OCI-LY7 (cell line): ENCODE measurements around the gene PPFIBP1. TPM values are rescaled to one million over a fixed set of nuclear protein-coding genes. Genes with fewer than 3 reads are reported as not detected.

Source experiments
- BruUV-seq: library from RNA; stranded (reverse); fragments of 400-500 nt; replicated peaks from 2 replicates; lab custom pipeline; 2021; lab: Mats Ljungman, UMichigan
- CTCF ChIA-PET: fragments of 300-600 bp; sonication (Branson Sonifier 250); formaldehyde crosslinking; loops from one replicate; lab custom pipeline; 2022; ENCODE audit warnings: antibody characterized with exemption; ENCODE audit not compliant: unreplicated experiment; lab: Charles Lee
- POLR2A ChIA-PET: fragments of 300-600 bp; sonication (Branson Sonifier 250); formaldehyde crosslinking; loops from one replicate; lab custom pipeline; 2022; ENCODE audit warnings: antibody characterized with exemption; lab: Charles Lee
- DNase-seq: peaks from one replicate; pipeline ENCODE4 v3.0.0-alpha.2; 2015; ENCODE audit warnings: low spot score
- H2AFZ ChIP-seq: fragments of 200-600 bp; sonication (generic), shearing (Covaris generic); 2 replicates; pipeline ENCODE4 v1.6.1; 2014; ENCODE audit warnings: mild to moderate bottlenecking, antibody characterized with exemption, low read length, moderate library complexity
- H3K27ac ChIP-seq: fragments of 200-600 bp; sonication (generic); 2 replicates; pipeline ENCODE4 v1.5.1; 2014; ENCODE audit warnings: mixed run types, low read depth, mild to moderate bottlenecking, moderate library complexity, low read length, inconsistent platforms; ENCODE audit not compliant: poor library complexity, severe bottlenecking
- H3K36me3 ChIP-seq: fragments of 200-600 bp; sonication (generic); 2 replicates; pipeline ENCODE4 v1.6.1; 2014; ENCODE audit warnings: mild to moderate bottlenecking, antibody characterized with exemption, low read length, moderate library complexity, mixed read lengths; ENCODE audit not compliant: insufficient read depth
- H3K4me1 ChIP-seq: fragments of 200-600 bp; sonication (generic); 2 replicates; pipeline ENCODE4 v1.5.1; 2014; ENCODE audit warnings: mild to moderate bottlenecking, low read length; ENCODE audit not compliant: insufficient read depth, poor library complexity, severe bottlenecking
- H3K4me2 ChIP-seq: fragments of 200-600 bp; sonication (generic); 2 replicates; pipeline ENCODE4 v1.6.1; 2014; ENCODE audit warnings: mild to moderate bottlenecking, low read length
- H3K4me3 ChIP-seq: fragments of 200-600 bp; sonication (generic); 2 replicates; pipeline ENCODE4 v1.5.1; 2014; ENCODE audit warnings: mild to moderate bottlenecking, low read depth, low read length; ENCODE audit not compliant: poor library complexity, severe bottlenecking
- H3K79me2 ChIP-seq: fragments of 200-600 bp; sonication (generic); 2 replicates; pipeline ENCODE4 v1.6.1; 2016; ENCODE audit warnings: low read depth, mild to moderate bottlenecking, low read length, moderate library complexity, mixed read lengths; ENCODE audit not compliant: insufficient read depth
- H3K9me2 ChIP-seq: fragments of 200-600 bp; sonication (generic); 2 replicates; pipeline ENCODE4 v1.6.1; 2016; ENCODE audit warnings: mild to moderate bottlenecking, low read length, mixed read lengths; ENCODE audit not compliant: insufficient read depth
- H3K9me3 ChIP-seq: fragments of 200-600 bp; sonication (generic); 2 replicates; pipeline ENCODE4 v1.6.1; 2014; ENCODE audit warnings: mild to moderate bottlenecking, mixed run types, low read length, mixed read lengths
- H4K20me1 ChIP-seq: fragments of 200-600 bp; sonication (generic); 2 replicates; pipeline ENCODE4 v1.6.1; 2014; ENCODE audit warnings: mild to moderate bottlenecking, antibody characterized with exemption, low read length, moderate library complexity, mixed read lengths; ENCODE audit not compliant: insufficient read depth
- EZH2phosphoT487 ChIP-seq: fragments of 200-600 bp; sonication (generic); IDR thresholded peaks from 2 replicates; pipeline ENCODE4 v1.6.1; 2018; ENCODE audit warnings: low read depth, borderline replicate concordance, mild to moderate bottlenecking, mixed run types, antibody characterized with exemption, low read length, moderate library complexity, mixed read lengths
- intact Hi-C: fragments of 100-400 bp; cut with micrococcal nuclease; formaldehyde crosslinking; loops from one replicate; pipeline ENCODE4 v1.10.0; 2022; ENCODE audit not compliant: unreplicated experiment
- total RNA-seq, 2 experiments: library from RNA; depleted of rRNA in 1 of 2; stranded (reverse); fragments of >200 nt in 1 of 2; shearing (Covaris generic) in 1 of 2; gene quantifications; 2 replicates each; pipeline ENCODE4 v1.2.3, GENCODE V29; 2014 to 2022
- TF ChIP-seq, protein P1 (sequence below): fragments of 200-600 bp; sonication (generic); conservative IDR thresholded peaks from 2 replicates; pipeline ENCODE4 v1.5.1; 2014; ENCODE audit warnings: mild to moderate bottlenecking, antibody characterized with exemption, low read length, moderate library complexity, mixed read lengths

PPFIBP1 gene
- total RNA-seq, 2 experiments from 2014 or later, result 7.3 to 14.6 TPM

DNA sequence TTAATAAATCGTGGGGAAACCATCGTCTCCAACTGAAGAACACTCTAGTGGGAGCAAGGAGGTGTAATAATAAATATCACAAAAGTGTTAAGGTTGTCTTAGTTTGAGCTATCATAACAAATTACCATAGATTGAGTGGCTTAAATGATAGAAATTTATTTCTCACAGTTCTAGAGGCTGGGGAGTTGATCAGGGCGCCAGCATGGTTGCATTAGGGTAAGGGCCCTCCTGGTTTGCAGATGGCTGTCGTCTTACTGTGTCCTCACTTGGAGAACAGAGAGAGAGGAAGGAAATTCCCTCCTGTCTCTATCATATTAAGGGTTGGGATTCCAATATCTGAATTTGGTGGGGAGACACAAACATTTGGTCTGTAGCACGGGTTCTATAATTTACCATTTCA, 219.6 kb downstream of the PPFIBP1 start:
- TF ChIP-seq, protein P1, sequence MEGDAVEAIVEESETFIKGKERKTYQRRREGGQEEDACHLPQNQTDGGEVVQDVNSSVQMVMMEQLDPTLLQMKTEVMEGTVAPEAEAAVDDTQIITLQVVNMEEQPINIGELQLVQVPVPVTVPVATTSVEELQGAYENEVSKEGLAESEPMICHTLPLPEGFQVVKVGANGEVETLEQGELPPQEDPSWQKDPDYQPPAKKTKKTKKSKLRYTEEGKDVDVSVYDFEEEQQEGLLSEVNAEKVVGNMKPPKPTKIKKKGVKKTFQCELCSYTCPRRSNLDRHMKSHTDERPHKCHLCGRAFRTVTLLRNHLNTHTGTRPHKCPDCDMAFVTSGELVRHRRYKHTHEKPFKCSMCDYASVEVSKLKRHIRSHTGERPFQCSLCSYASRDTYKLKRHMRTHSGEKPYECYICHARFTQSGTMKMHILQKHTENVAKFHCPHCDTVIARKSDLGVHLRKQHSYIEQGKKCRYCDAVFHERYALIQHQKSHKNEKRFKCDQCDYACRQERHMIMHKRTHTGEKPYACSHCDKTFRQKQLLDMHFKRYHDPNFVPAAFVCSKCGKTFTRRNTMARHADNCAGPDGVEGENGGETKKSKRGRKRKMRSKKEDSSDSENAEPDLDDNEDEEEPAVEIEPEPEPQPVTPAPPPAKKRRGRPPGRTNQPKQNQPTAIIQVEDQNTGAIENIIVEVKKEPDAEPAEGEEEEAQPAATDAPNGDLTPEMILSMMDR, result no peak
- TF ChIP-seq EZH2phosphoT487, result no peak
- no peaks in the 10 kb centered on the region for H3K9me3 ChIP-seq
- H3K4me1 ChIP-seq, result no peaks in the 10 kb centered on the region
- H3K4me2 ChIP-seq, result no peak overlapping the region
- H3K79me2 ChIP-seq, result no peaks in the 10 kb centered on the region
- H3K4me3 ChIP-seq, result no peak overlapping the region
- POLR2A ChIA-PET, result interaction anchor here (0.5 kb wide), 1 partner anchor 11 kb away, joined by 3 read pairs; no protein-coding TSS in a partner anchor
- intact Hi-C loops, result no loop called here
- no peak overlapping the region for H3K27ac ChIP-seq
- no peaks in the 10 kb centered on the region for H3K9me2 ChIP-seq
- DNase-seq, result no peak
- peaks cover 75% of the 10 kb centered on the region for H3K36me3 ChIP-seq
- H4K20me1 ChIP-seq, result no peaks in the 10 kb centered on the region
- CTCF ChIA-PET, result no interaction called here
- no TSS peak for BruUV-seq
- H2AFZ ChIP-seq, result no peak overlapping the region

Other genes with a start within 250 kb of the PPFIBP1 start
- gene BMAL2, start 191.4 kb upstream of the PPFIBP1 start, total RNA-seq (2014; rRNA removed; shearing (Covaris generic)), result 0.05 and 0.06 TPM in 2 replicates
- not detected in 2 replicates for gene BMAL2, start 191.4 kb upstream of the PPFIBP1 start, total RNA-seq (2022)
- gene SMCO2, start 77.5 kb upstream of the PPFIBP1 start, total RNA-seq (2014; rRNA removed; shearing (Covaris generic)), result not detected in 2 replicates
- not detected in 2 replicates for gene SMCO2, start 77.5 kb upstream of the PPFIBP1 start, total RNA-seq (2022)
- 0.62 TPM in 1 of 2 replicates, not detected in the other for gene REP15, start 172.2 kb downstream of the PPFIBP1 start, total RNA-seq (2014; rRNA removed; shearing (Covaris generic))
- gene REP15, start 172.2 kb downstream of the PPFIBP1 start, total RNA-seq (2022), result not detected in 2 replicates
- gene MRPS35, start 186.6 kb downstream of the PPFIBP1 start, total RNA-seq (2014; rRNA removed; shearing (Covaris generic)), result 32.6 and 33.9 TPM in 2 replicates
- gene MRPS35, start 186.6 kb downstream of the PPFIBP1 start, total RNA-seq (2022), result 44.2 and 45.5 TPM in 2 replicates